AG08395 (cell line): Measurements from ENCODE around the gene TCTN2.

ENCODE experiments used
- DNase-seq: peaks from one replicate; pipeline ENCODE4 v3.0.0; 2012; ENCODE audit warnings: mixed read lengths, low spot score

TCTN2 gene

GRCh38 chr12:123741937-123742572 lies 71.1 kb downstream of the TCTN2 start:
- no peak for DNase-seq

DNA sequence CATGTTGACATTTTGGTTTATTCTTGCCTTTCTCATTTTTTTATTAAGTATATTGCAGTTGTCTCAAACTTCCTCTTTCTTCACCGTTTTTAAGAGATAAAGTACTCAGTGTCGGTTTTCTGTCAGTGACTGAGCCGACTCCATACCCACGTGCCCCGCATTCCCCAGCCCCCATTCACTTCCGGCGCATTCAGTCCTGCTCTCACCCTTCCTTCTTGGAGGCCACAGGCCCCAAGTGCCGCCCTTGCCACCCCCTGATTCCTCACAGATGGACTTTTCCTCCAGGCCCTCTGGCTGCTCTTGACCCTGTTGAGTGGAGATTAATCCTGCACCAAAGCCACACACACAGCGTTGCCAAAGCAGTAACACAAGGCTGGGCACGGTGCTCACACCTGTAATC lies 72.1 kb downstream of the TCTN2 start:
- no peak for DNase-seq

GRCh38 chr12:123744836-123745235 lies 73.9 kb downstream of the TCTN2 start:
- DNase-seq, result no peak

DNA sequence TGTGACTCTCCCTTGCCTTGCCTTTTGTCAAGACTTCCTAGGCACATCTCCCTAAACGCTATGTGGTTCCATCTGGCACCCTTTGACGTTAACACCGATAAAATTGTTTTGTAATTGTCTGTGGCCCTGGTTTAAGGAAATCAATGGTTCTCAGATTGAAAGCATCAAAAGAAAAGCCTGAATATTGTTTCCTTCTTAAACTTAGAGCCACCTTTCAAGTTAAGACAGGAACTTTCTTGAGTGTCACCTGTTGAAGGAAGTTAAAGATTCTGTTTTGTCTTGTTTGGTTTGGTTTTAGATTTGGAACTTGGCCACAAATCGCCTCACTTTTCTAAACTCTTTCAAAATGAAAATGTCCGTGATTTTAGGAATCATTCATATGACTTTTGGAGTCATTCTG lies 76.4 kb downstream of the TCTN2 start:
- no peak for DNase-seq

DNA sequence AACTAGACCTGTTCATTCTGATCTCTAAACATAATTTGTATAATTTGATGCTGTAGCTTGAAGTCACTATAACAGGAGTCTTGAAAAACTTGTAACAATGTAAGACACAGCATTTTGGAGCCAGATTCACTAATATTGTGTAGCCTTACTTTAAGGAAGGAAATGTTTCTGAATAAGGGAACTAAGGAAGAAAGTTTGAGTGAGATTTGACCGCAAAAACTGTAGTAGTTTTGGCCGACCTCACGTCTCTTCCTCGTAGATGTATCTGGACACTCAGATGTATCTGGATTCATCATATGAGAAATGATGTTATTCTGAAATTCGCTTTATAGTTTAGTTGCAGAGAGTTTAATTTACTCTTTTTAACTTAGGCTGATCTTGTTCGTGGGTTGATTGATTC lies 77.2 kb downstream of the TCTN2 start:
- no peak for DNase-seq

GRCh38 chr12:123748661-123749060 lies 77.7 kb downstream of the TCTN2 start:
- DNase-seq, result no peak

GRCh38 chr12:123749355-123749754 lies 78.4 kb downstream of the TCTN2 start:
- DNase-seq, result no peak

- no peak for DNase-seq
Observed at GRCh38 chr12:123750159-123750656, 79.3 kb downstream of the TCTN2 start.

DNA sequence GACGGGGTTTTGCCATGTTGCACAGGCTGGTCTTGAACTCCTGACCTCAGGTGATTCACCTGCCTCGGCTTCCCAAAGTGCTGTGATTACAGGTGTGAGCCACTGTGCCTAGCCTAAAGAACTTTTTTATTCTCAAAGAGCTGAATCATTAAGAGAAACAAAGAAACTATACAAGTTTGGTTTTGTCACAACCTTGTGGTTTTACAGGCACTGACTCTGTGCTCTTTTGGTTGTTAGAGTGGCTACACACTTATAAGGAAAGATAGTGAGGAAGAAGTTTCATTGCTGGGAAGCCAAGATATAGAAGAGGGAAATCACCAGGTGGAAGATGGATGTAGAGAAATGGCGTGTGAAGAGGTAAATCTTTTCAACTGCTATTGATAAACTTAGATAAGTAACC lies 81.1 kb downstream of the TCTN2 start:
- no peak for DNase-seq

GRCh38 chr12:123754041-123754772 lies 83.3 kb downstream of the TCTN2 start:
- DNase-seq, result no peak

GRCh38 chr12:123757561-123757960 lies 86.6 kb downstream of the TCTN2 start:
- DNase-seq, result no peak
